KMS-11 (cell line): ENCODE measurements around the gene BTNL3.

Source experiments
- H2AFZ ChIP-seq: fragments of 200-600 bp; sonication (generic); 2 replicates; pipeline ENCODE4 v1.6.1; 2016; ENCODE audit warnings: antibody characterized with exemption, mixed run types, low read depth
- H3K27ac ChIP-seq: fragments of 200-600 bp; sonication (generic); 2 replicates; pipeline ENCODE4 v1.6.1; 2016; ENCODE audit warnings: mild to moderate bottlenecking, mixed run types
- H3K27me3 ChIP-seq: fragments of 200-600 bp; sonication (generic); 2 replicates; pipeline ENCODE4 v1.6.1; 2017; ENCODE audit warnings: mild to moderate bottlenecking, low read depth, mixed run types, moderate library complexity; ENCODE audit not compliant: insufficient read depth
- H3K36me3 ChIP-seq: fragments of 200-600 bp; sonication (generic); 2 replicates; pipeline ENCODE4 v1.6.1; 2017; ENCODE audit warnings: mild to moderate bottlenecking, mixed run types; ENCODE audit not compliant: insufficient read depth
- H3K4me1 ChIP-seq: fragments of 200-600 bp; sonication (generic); 2 replicates; pipeline ENCODE4 v1.6.1; 2016; ENCODE audit warnings: mild to moderate bottlenecking, low read depth, mixed run types; ENCODE audit not compliant: poor library complexity, severe bottlenecking
- H3K4me2 ChIP-seq: fragments of 200-600 bp; sonication (generic); 2 replicates; pipeline ENCODE4 v1.7.0; 2016; ENCODE audit warnings: mild to moderate bottlenecking, mixed run types
- H3K4me3 ChIP-seq: fragments of 200-600 bp; sonication (generic); IDR thresholded peaks from 2 replicates; pipeline ENCODE4 v1.6.1; 2017; ENCODE audit warnings: low read depth, low read length, mixed read lengths; ENCODE audit not compliant: insufficient read depth
- H3K79me2 ChIP-seq: fragments of 200-600 bp; sonication (generic); 2 replicates; pipeline ENCODE4 v1.6.1; 2016; ENCODE audit warnings: low read depth, mixed run types; ENCODE audit not compliant: insufficient read depth
- H3K9ac ChIP-seq: fragments of 200-600 bp; sonication (generic); 2 replicates; pipeline ENCODE4 v1.6.1; 2016; ENCODE audit warnings: mild to moderate bottlenecking, mixed run types
- H4K20me1 ChIP-seq: fragments of 200-600 bp; sonication (generic); 2 replicates; pipeline ENCODE4 v1.6.1; 2016; ENCODE audit warnings: mild to moderate bottlenecking, mixed run types; ENCODE audit not compliant: insufficient read depth
- CTCF ChIP-seq: fragments of 200-600 bp; sonication (generic); conservative IDR thresholded peaks from 2 replicates; pipeline ENCODE4 v1.6.1; 2017; ENCODE audit warnings: low read depth, mild to moderate bottlenecking, antibody characterized with exemption, low read length, moderate library complexity, mixed read lengths

The BTNL3 gene

DNA sequence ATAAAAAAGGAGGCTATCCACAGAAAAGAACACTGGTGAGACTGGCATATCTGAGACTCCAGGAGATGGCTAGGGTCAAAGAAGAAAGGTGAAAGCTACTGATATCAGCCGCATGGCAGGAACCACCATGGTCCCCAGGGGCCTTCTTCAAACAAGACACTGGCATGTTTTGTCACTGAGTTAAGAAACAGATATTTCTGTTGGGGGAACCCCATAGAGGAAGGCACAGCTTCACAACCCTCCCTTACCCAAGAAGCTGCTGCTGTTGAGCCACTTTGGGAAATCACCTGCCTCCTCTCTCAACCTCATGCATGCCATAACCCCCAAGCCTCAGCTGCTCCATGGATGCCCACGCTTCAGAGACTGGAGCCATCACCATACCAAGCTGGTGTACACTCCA, 13.3 kb upstream of the BTNL3 start:
- Histone ChIP-seq H3K4me2 (no peak overlapping the region), H3K9ac (no peak overlapping the region)

DNA sequence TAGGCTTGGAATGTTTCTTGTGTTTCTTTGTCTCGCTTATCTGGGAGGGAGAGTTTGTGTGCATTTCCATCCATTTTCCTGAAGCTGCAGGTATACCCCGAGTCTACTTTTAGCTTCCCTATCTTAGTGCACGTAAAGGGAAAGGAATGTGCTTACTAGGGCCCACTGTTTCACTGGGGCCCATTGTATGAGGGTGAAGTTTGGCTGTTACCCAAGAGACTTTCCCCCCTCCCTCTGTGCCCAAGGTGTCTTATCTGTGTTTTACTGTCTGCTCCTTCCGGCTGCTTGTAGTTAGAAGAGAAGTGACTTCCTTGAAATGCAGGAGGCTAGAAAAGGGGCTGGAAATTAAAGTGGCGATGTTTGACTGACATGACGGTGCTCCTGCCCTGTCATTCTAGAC, 12.1 kb upstream of the BTNL3 start:
- Histone ChIP-seq H2AFZ (no peak overlapping the region), H3K79me2 (no peaks in the 10 kb centered on the region), H3K9ac (no peak overlapping the region), H4K20me1 (no peaks in the 10 kb centered on the region), H3K4me2 (no peak overlapping the region), H3K36me3 (no peaks in the 10 kb centered on the region), H3K4me1 (no peaks in the 10 kb centered on the region), H3K27me3 (no peaks in the 10 kb centered on the region), H3K4me3 (no peak overlapping the region), H3K27ac (no peak overlapping the region)
- TF ChIP-seq CTCF = no peak

More for the DNA sequence above, 13.3 kb upstream of the BTNL3 start:
- TF ChIP-seq CTCF = no peak
- Histone ChIP-seq H4K20me1 (no peaks in the 10 kb centered on the region), H3K4me3 (no peak overlapping the region), H3K27me3 (no peaks in the 10 kb centered on the region), H2AFZ (no peak overlapping the region), H3K4me1 (no peaks in the 10 kb centered on the region), H3K79me2 (no peaks in the 10 kb centered on the region), H3K36me3 (no peaks in the 10 kb centered on the region), H3K27ac (no peak overlapping the region)

GRCh38 chr5:180977852-180978251, 10.8 kb upstream of the BTNL3 start:
- H3K4me3 ChIP-seq = no peak overlapping the region
- H3K9ac ChIP-seq = no peak overlapping the region
- no peaks in the 10 kb centered on the region for H3K27me3 ChIP-seq
- no peak overlapping the region for H3K27ac ChIP-seq
- no peaks in the 10 kb centered on the region for H3K79me2 ChIP-seq
- H2AFZ ChIP-seq = no peak overlapping the region
- TF ChIP-seq CTCF = no peak
- H3K4me1 ChIP-seq = no peaks in the 10 kb centered on the region
- no peak overlapping the region for H3K4me2 ChIP-seq
- H3K36me3 ChIP-seq = no peaks in the 10 kb centered on the region
- H4K20me1 ChIP-seq = no peaks in the 10 kb centered on the region

- no peak for TF ChIP-seq CTCF
- no peaks in the 10 kb centered on the region for H3K27me3 ChIP-seq
- no peaks in the 10 kb centered on the region for H3K79me2 ChIP-seq
- H3K4me3 ChIP-seq = no peak overlapping the region
- H3K4me2 ChIP-seq = no peak overlapping the region
- H4K20me1 ChIP-seq = no peaks in the 10 kb centered on the region
- H3K27ac ChIP-seq = no peak overlapping the region
- no peak overlapping the region for H2AFZ ChIP-seq
- H3K36me3 ChIP-seq = no peaks in the 10 kb centered on the region
- H3K4me1 ChIP-seq = no peaks in the 10 kb centered on the region
- no peak overlapping the region for H3K9ac ChIP-seq
Observed at GRCh38 chr5:180982008-180982741, 6.5 kb upstream of the BTNL3 start.
